GM23338 (cell line): ENCODE measurements around the gene CDH23.

Experiments used
- CREB1 ChIP-seq: fragments of 250-450 bp; sonication (Bioruptor Pico); IDR thresholded peaks from 2 replicates; pipeline ENCODE4 v1.5.0; 2020; ENCODE audit warnings: low read depth, mild to moderate bottlenecking, moderate library complexity
- CTCF ChIP-seq, 2 experiments: fragments of 200-600 bp in 1 of 2; sonication (generic) in 1 of 2; conservative IDR thresholded peaks; 2 replicates each; pipeline versions ENCODE4 v1.5.1 to v1.6.1; 2016 to 2017; ENCODE audit warnings: antibody characterized with exemption in 2 of 2, low read depth in 2 of 2, mild to moderate bottlenecking in 2 of 2, moderate library complexity in 1 of 2
- ETS1 ChIP-seq: IDR thresholded peaks from 2 replicates; pipeline ENCODE4 v1.6.1; 2016; ENCODE audit warnings: antibody characterized with exemption
- EZH2 ChIP-seq: fragments of 200-600 bp; sonication (generic); IDR thresholded peaks from one replicate; pipeline ENCODE4 v1.8.0; 2017; ENCODE audit warnings: antibody characterized with exemption, mild to moderate bottlenecking, low read depth; ENCODE audit not compliant: unreplicated experiment
- EZH2phosphoT487 ChIP-seq: fragments of 200-600 bp; sonication (generic); IDR thresholded peaks from one replicate; pipeline ENCODE4 v1.8.1; 2018; ENCODE audit warnings: antibody characterized with exemption; ENCODE audit not compliant: unreplicated experiment
- JUNB ChIP-seq: IDR thresholded peaks from one replicate; pipeline ENCODE4 v1.6.1; 2016; ENCODE audit warnings: antibody characterized with exemption; ENCODE audit not compliant: unreplicated experiment
- POLR2AphosphoS5 ChIP-seq: IDR thresholded peaks from 2 replicates; pipeline ENCODE4 v1.6.1; 2016; ENCODE audit warnings: antibody characterized with exemption, low read depth
- REST ChIP-seq: IDR thresholded peaks from one replicate; pipeline ENCODE4 v1.6.1; 2018; ENCODE audit warnings: antibody characterized with exemption; ENCODE audit not compliant: unreplicated experiment
- STAT1 ChIP-seq: IDR thresholded peaks from one replicate; pipeline ENCODE4 v1.6.1; 2016; ENCODE audit warnings: antibody characterized with exemption; ENCODE audit not compliant: unreplicated experiment
- ZNF114 ChIP-seq: fragments of 250-450 bp; sonication (Bioruptor Pico); IDR thresholded peaks from 2 replicates; pipeline ENCODE4 v1.5.0; 2020; ENCODE audit warnings: mild to moderate bottlenecking, moderate library complexity
- ZNF331 ChIP-seq: fragments of 250-450 bp; sonication (Bioruptor Pico); IDR thresholded peaks from 2 replicates; pipeline ENCODE4 v1.5.0; 2020; ENCODE audit warnings: low read depth, mild to moderate bottlenecking, moderate library complexity
- ZNF462 ChIP-seq: fragments of 250-450 bp; sonication (Bioruptor Pico); IDR thresholded peaks from 2 replicates; pipeline ENCODE4 v1.5.0; 2020; ENCODE audit warnings: mild to moderate bottlenecking, moderate library complexity

GRCh38 chr10:71454347-71454746, 57.6 kb downstream of the CDH23 start:
- TF ChIP-seq POLR2AphosphoS5 (no peak), CTCF (conservative IDR thresholded peaks at IDR 0.05; ENCODE audit: low read depth in 2 of 2) (no peak), EZH2 (no peak), JUNB (no peak), CREB1 (CRISPR knock-in tag) (no peak), ETS1 (no peak), REST (no peak), EZH2phosphoT487 (no peak), STAT1 (no peak), ZNF331 (CRISPR knock-in tag) (no peak), ZNF462 (CRISPR knock-in tag) (no peak), ZNF114 (no peak)
